ENCODE results near the gene ACSL1. TPM values are rescaled to one million over a fixed set of nuclear protein-coding genes. Genes with fewer than 3 reads are reported as not detected.
A peak's percentile ranks its signal among the peaks of the same experiment; 100 is the strongest.

The ACSL1 gene
- total and polyA plus RNA-seq, 7 experiments from 2014 or later = 5.7 to 80.1 (median 11.5) TPM

GRCh38 chr4:184727430-184727829 is 98.3 kb downstream of the ACSL1 start:
- H3K27me3 Mint-ChIP-seq = no peaks in the 10 kb centered on the region
- no peaks in the 10 kb centered on the region for H3K9me3 Mint-ChIP-seq
- ChIA-PET POLR2A (no interaction called here), CTCF (no interaction called here)
- H3K9me3 ChIP-seq (ENCODE audit: control insufficient read depth in 2 of 3, low read length in 3 of 3) = no peaks in the 10 kb centered on the region
- DNase-seq (no peak), ATAC-seq (no peak)
- no peak overlapping the region for H3K4me3 ChIP-seq (ENCODE audit: low read length)
- no peak overlapping the region for H3K4me3 Mint-ChIP-seq
- no peaks in the 10 kb centered on the region for H3K4me1 ChIP-seq (ENCODE audit: control insufficient read depth in 2 of 2, insufficient read depth in 2 of 2, low read length in 2 of 2)
- H3K4me1 Mint-ChIP-seq = peaks cover 0 to 67% (median 4%) of the 10 kb centered on the region in 7 donors
- peak overlapping the region in 1 of 9 donors; percentile 7 for H3K27ac Mint-ChIP-seq
- no peaks in the 10 kb centered on the region for H3K27me3 ChIP-seq (ENCODE audit: control insufficient read depth in 2 of 2, insufficient read depth in 2 of 2, low read length in 2 of 2)
- peaks cover 0 to 31% (median 9%) of the 10 kb centered on the region in 5 donors for H3K36me3 Mint-ChIP-seq
- intact Hi-C loops (cut with micrococcal nuclease) = no loop called here
- no peak overlapping the region for H3K27ac ChIP-seq (ENCODE audit: low read depth, low read length)
- H3K36me3 ChIP-seq (ENCODE audit: control insufficient read depth in 2 of 3, insufficient read depth in 3 of 3, low read length in 3 of 3) = no peaks in the 10 kb centered on the region

- Mint-ChIP-seq H3K27me3 (no peaks in the 10 kb centered on the region), H3K27ac (peak overlapping the region in 1 of 9 donors; percentile 24), H3K9me3 (peaks cover 0 to 24% (median 10%) of the 10 kb centered on the region in 11 donors), H3K4me1 (peaks cover 0 to 62% (median 0%) of the 10 kb centered on the region in 7 donors), H3K4me3 (no peak overlapping the region), H3K36me3 (peaks cover 9 to 55% (median 38%) of the 10 kb centered on the region in 5 donors)
- H3K27me3 ChIP-seq (ENCODE audit: control insufficient read depth in 2 of 2, insufficient read depth in 2 of 2, low read length in 2 of 2) = no peaks in the 10 kb centered on the region
- no peaks in the 10 kb centered on the region for H3K9me3 ChIP-seq (ENCODE audit: control insufficient read depth in 2 of 3, low read length in 3 of 3)
- H3K4me3 ChIP-seq (ENCODE audit: low read length) = no peak overlapping the region
- no peaks in the 10 kb centered on the region for H3K4me1 ChIP-seq (ENCODE audit: control insufficient read depth in 2 of 2, insufficient read depth in 2 of 2, low read length in 2 of 2)
- CTCF ChIA-PET = no interaction called here
- no peaks in the 10 kb centered on the region for H3K36me3 ChIP-seq (ENCODE audit: control insufficient read depth in 2 of 3, insufficient read depth in 3 of 3, low read length in 3 of 3)
- ATAC-seq = no peak
- POLR2A ChIA-PET = no interaction called here
- no peak for DNase-seq
- no peak overlapping the region for H3K27ac ChIP-seq (ENCODE audit: low read depth, low read length)
- intact Hi-C loops (cut with micrococcal nuclease) = no loop called here
Measured at GRCh38 chr4:184722798-184723197, 103.0 kb downstream of the ACSL1 start.

GRCh38 chr4:184721254-184721653 is 104.5 kb downstream of the ACSL1 start:
- POLR2A ChIA-PET = interaction anchor here (0.6 kb wide), 1 partner anchor 108 kb away, joined by 4 read pairs; no protein-coding TSS in a partner anchor
- H3K27me3 ChIP-seq (ENCODE audit: control insufficient read depth in 2 of 2, insufficient read depth in 2 of 2, low read length in 2 of 2) = no peaks in the 10 kb centered on the region
- no peak overlapping the region for H3K27ac ChIP-seq (ENCODE audit: low read depth, low read length)
- H3K36me3 ChIP-seq (ENCODE audit: control insufficient read depth in 2 of 3, insufficient read depth in 3 of 3, low read length in 3 of 3) = no peaks in the 10 kb centered on the region
- CTCF ChIA-PET = no interaction called here
- Mint-ChIP-seq H3K36me3 (peaks cover 9 to 60% (median 35%) of the 10 kb centered on the region in 5 donors), H3K4me1 (peaks cover 0 to 58% (median 0%) of the 10 kb centered on the region in 7 donors), H3K27ac (no peak overlapping the region), H3K9me3 (peaks cover 0 to 24% (median 10%) of the 10 kb centered on the region in 11 donors), H3K27me3 (no peaks in the 10 kb centered on the region), H3K4me3 (no peak overlapping the region)
- ATAC-seq (no peak), DNase-seq (no peak)
- no peak overlapping the region for H3K4me3 ChIP-seq (ENCODE audit: low read length)
- H3K9me3 ChIP-seq (ENCODE audit: control insufficient read depth in 2 of 3, low read length in 3 of 3) = no peaks in the 10 kb centered on the region
- intact Hi-C loops (cut with micrococcal nuclease) = no loop called here
- no peaks in the 10 kb centered on the region for H3K4me1 ChIP-seq (ENCODE audit: control insufficient read depth in 2 of 2, insufficient read depth in 2 of 2, low read length in 2 of 2)

- no peak for ATAC-seq
- Mint-ChIP-seq H3K9me3 (peaks cover 0 to 24% (median 10%) of the 10 kb centered on the region in 11 donors), H3K4me3 (no peak overlapping the region), H3K36me3 (peaks cover 9 to 59% (median 42%) of the 10 kb centered on the region in 5 donors), H3K4me1 (peaks cover 0 to 51% (median 0%) of the 10 kb centered on the region in 7 donors), H3K27ac (no peak overlapping the region), H3K27me3 (no peaks in the 10 kb centered on the region)
- POLR2A ChIA-PET = no interaction called here
- Histone ChIP-seq H3K9me3 (ENCODE audit: control insufficient read depth in 2 of 3, low read length in 3 of 3) (no peaks in the 10 kb centered on the region), H3K4me3 (ENCODE audit: low read length) (no peak overlapping the region), H3K27me3 (ENCODE audit: control insufficient read depth in 2 of 2, insufficient read depth in 2 of 2, low read length in 2 of 2) (no peaks in the 10 kb centered on the region), H3K36me3 (ENCODE audit: control insufficient read depth in 2 of 3, insufficient read depth in 3 of 3, low read length in 3 of 3) (no peaks in the 10 kb centered on the region), H3K27ac (ENCODE audit: low read depth, low read length) (no peak overlapping the region), H3K4me1 (ENCODE audit: control insufficient read depth in 2 of 2, insufficient read depth in 2 of 2, low read length in 2 of 2) (no peaks in the 10 kb centered on the region)
- intact Hi-C loops (cut with micrococcal nuclease) = loop anchor here in 1 of 2 donors (2.0 kb wide), 1 partner anchor 13 kb away; no protein-coding TSS in a partner anchor
- DNase-seq = no peak
- CTCF ChIA-PET = no interaction called here
Measured at GRCh38 chr4:184719407-184719806, 106.4 kb downstream of the ACSL1 start.

- Mint-ChIP-seq H3K9me3 (peaks cover 0 to 9% (median 5%) of the 10 kb centered on the region in 11 donors), H3K4me1 (peaks cover 0 to 40% (median 0%) of the 10 kb centered on the region in 7 donors), H3K36me3 (peaks cover 9 to 43% (median 25%) of the 10 kb centered on the region in 5 donors), H3K27ac (no peak overlapping the region), H3K27me3 (no peaks in the 10 kb centered on the region), H3K4me3 (no peak overlapping the region)
- POLR2A ChIA-PET = no interaction called here
- DNase-seq = no peak
- no peak overlapping the region for H3K4me3 ChIP-seq (ENCODE audit: low read length)
- CTCF ChIA-PET = no interaction called here
- no peaks in the 10 kb centered on the region for H3K27me3 ChIP-seq (ENCODE audit: control insufficient read depth in 2 of 2, insufficient read depth in 2 of 2, low read length in 2 of 2)
- intact Hi-C loops (cut with micrococcal nuclease) = no loop called here
- ATAC-seq = no peak
- H3K27ac ChIP-seq (ENCODE audit: low read depth, low read length) = no peak overlapping the region
- H3K4me1 ChIP-seq (ENCODE audit: control insufficient read depth in 2 of 2, insufficient read depth in 2 of 2, low read length in 2 of 2) = no peaks in the 10 kb centered on the region
- no peaks in the 10 kb centered on the region for H3K36me3 ChIP-seq (ENCODE audit: control insufficient read depth in 2 of 3, insufficient read depth in 3 of 3, low read length in 3 of 3)
- no peaks in the 10 kb centered on the region for H3K9me3 ChIP-seq (ENCODE audit: control insufficient read depth in 2 of 3, low read length in 3 of 3)
Measured at GRCh38 chr4:184715526-184715925, 110.2 kb downstream of the ACSL1 start.

- H3K4me3 Mint-ChIP-seq = no peak overlapping the region
- DNase-seq (no peak), ATAC-seq (no peak)
- ChIA-PET CTCF (interaction anchor here (1.3 kb wide), 1 partner anchor 32 kb away, joined by 4 read pairs; no protein-coding TSS in a partner anchor), POLR2A (no interaction called here)
- H3K36me3 Mint-ChIP-seq = peaks cover 0 to 34% (median 17%) of the 10 kb centered on the region in 5 donors
- Histone ChIP-seq H3K27me3 (ENCODE audit: control insufficient read depth in 2 of 2, insufficient read depth in 2 of 2, low read length in 2 of 2) (no peaks in the 10 kb centered on the region), H3K27ac (ENCODE audit: low read depth, low read length) (no peak overlapping the region), H3K4me3 (ENCODE audit: low read length) (no peak overlapping the region), H3K9me3 (ENCODE audit: control insufficient read depth in 2 of 3, low read length in 3 of 3) (no peaks in the 10 kb centered on the region), H3K36me3 (ENCODE audit: control insufficient read depth in 2 of 3, insufficient read depth in 3 of 3, low read length in 3 of 3) (no peaks in the 10 kb centered on the region), H3K4me1 (ENCODE audit: control insufficient read depth in 2 of 2, insufficient read depth in 2 of 2, low read length in 2 of 2) (no peaks in the 10 kb centered on the region)
- peaks cover 0 to 25% (median 0%) of the 10 kb centered on the region in 7 donors for H3K4me1 Mint-ChIP-seq
- H3K27me3 Mint-ChIP-seq = no peaks in the 10 kb centered on the region
- H3K27ac Mint-ChIP-seq = peak overlapping the region in 1 of 9 donors; percentile 31
- intact Hi-C loops (cut with micrococcal nuclease) = no loop called here
- H3K9me3 Mint-ChIP-seq = peaks cover 0 to 1% (median 0%) of the 10 kb centered on the region in 11 donors
Measured at GRCh38 chr4:184713887-184714286, 111.9 kb downstream of the ACSL1 start.

- no peaks in the 10 kb centered on the region for H3K36me3 ChIP-seq (ENCODE audit: control insufficient read depth in 2 of 3, insufficient read depth in 3 of 3, low read length in 3 of 3)
- DNase-seq = no peak
- Mint-ChIP-seq H3K4me3 (no peak overlapping the region), H3K27me3 (no peaks in the 10 kb centered on the region), H3K27ac (no peak overlapping the region), H3K9me3 (peaks cover 0 to 1% (median 0%) of the 10 kb centered on the region in 11 donors), H3K36me3 (peaks cover 0 to 36% (median 17%) of the 10 kb centered on the region in 5 donors), H3K4me1 (peaks cover 0 to 21% (median 0%) of the 10 kb centered on the region in 7 donors)
- intact Hi-C loops (cut with micrococcal nuclease) = no loop called here
- H3K27me3 ChIP-seq (ENCODE audit: control insufficient read depth in 2 of 2, insufficient read depth in 2 of 2, low read length in 2 of 2) = no peaks in the 10 kb centered on the region
- ATAC-seq = no peak
- POLR2A ChIA-PET = no interaction called here
- CTCF ChIA-PET = no interaction called here
- no peaks in the 10 kb centered on the region for H3K9me3 ChIP-seq (ENCODE audit: control insufficient read depth in 2 of 3, low read length in 3 of 3)
- no peak overlapping the region for H3K27ac ChIP-seq (ENCODE audit: low read depth, low read length)
- H3K4me1 ChIP-seq (ENCODE audit: control insufficient read depth in 2 of 2, insufficient read depth in 2 of 2, low read length in 2 of 2) = no peaks in the 10 kb centered on the region
- H3K4me3 ChIP-seq (ENCODE audit: low read length) = no peak overlapping the region
Measured at GRCh38 chr4:184712322-184712721, 113.4 kb downstream of the ACSL1 start.

All from naive thymus-derived CD4-positive, alpha-beta T cell (primary cell).